K562 (cell line): ENCODE results near the gene MOSPD3. TPM values are rescaled to one million over a fixed set of nuclear protein-coding genes. Genes with fewer than 3 reads are reported as not detected.
A peak's percentile ranks its signal among the peaks of the same experiment; 100 is the strongest.

Experiments
- ARID1B ChIP-seq: fragments of 450-650 bp; IDR thresholded peaks from 2 replicates; pipeline ENCODE4 v1.6.1; 2016; ENCODE audit warnings: antibody characterized with exemption, mild to moderate bottlenecking, inconsistent platforms
- DACH1 ChIP-seq: fragments of 450-650 bp; IDR thresholded peaks from 2 replicates; pipeline ENCODE4 v1.6.1; 2018; ENCODE audit not compliant: partially characterized antibody
- DPF2 ChIP-seq: fragments of 450-650 bp; IDR thresholded peaks from 2 replicates; pipeline ENCODE4 v1.6.1; 2016
- GTF2F1 ChIP-seq: IDR thresholded peaks from 2 replicates; pipeline ENCODE4 v1.6.1; 2011; ENCODE audit warnings: low read depth, low read length, improper control_type of control experiment
- HBP1 ChIP-seq: fragments of 450-650 bp; formaldehyde crosslinking; IDR thresholded peaks from 2 replicates; pipeline ENCODE4 v1.4.0; 2022; ENCODE audit warnings: missing genetic modification characterization
- HDAC8 ChIP-seq: fragments of 450-650 bp; IDR thresholded peaks from 2 replicates; pipeline ENCODE4 v1.6.1; 2016; ENCODE audit warnings: mild to moderate bottlenecking, missing genetic modification characterization, moderate library complexity, missing compliant biosample characterization
- KDM2B ChIP-seq: fragments of 250-450 bp; sonication (Bioruptor Pico); IDR thresholded peaks from 2 replicates; pipeline ENCODE4 v1.8.0; 2021; ENCODE audit warnings: mild to moderate bottlenecking, moderate library complexity
- MAX ChIP-seq: sonication (generic); formaldehyde crosslinking; IDR thresholded peaks from 2 replicates; pipeline ENCODE4 v1.9.0; 2022; ENCODE audit warnings: mild to moderate bottlenecking, missing genetic modification reagents
- NCOR1 ChIP-seq: fragments of 450-650 bp; IDR thresholded peaks from 2 replicates; pipeline ENCODE4 v1.6.1; 2016; ENCODE audit warnings: mild to moderate bottlenecking, moderate library complexity
- POLR2A ChIP-seq: fragments of 450-650 bp; conservative IDR thresholded peaks from 2 replicates; pipeline ENCODE4 v1.6.1; 2016
- PRMT5 ChIP-seq: sonication (generic); formaldehyde crosslinking; IDR thresholded peaks from 2 replicates; pipeline ENCODE4 v1.5.0; 2020; ENCODE audit warnings: missing genetic modification reagents
- PURB ChIP-seq: sonication (generic); formaldehyde crosslinking; IDR thresholded peaks from 2 replicates; pipeline ENCODE4 v1.9.0; 2021; ENCODE audit warnings: low read depth, mild to moderate bottlenecking, missing genetic modification reagents
- SP1 ChIP-seq: sonication (generic); formaldehyde crosslinking; IDR thresholded peaks from 2 replicates; pipeline ENCODE4 v1.8.1; 2022; ENCODE audit warnings: mild to moderate bottlenecking, missing genetic modification reagents
- TAF7 ChIP-seq: fragments of 450-650 bp; IDR thresholded peaks from 2 replicates; pipeline ENCODE4 v1.6.1; 2016; ENCODE audit warnings: missing genetic modification characterization, missing compliant biosample characterization
- THAP12 ChIP-seq: fragments of 250-450 bp; sonication (Bioruptor Pico); IDR thresholded peaks from 2 replicates; pipeline ENCODE4 v1.9.0; 2021; ENCODE audit warnings: mild to moderate bottlenecking, inconsistent platforms
- THRB ChIP-seq: fragments of 450-650 bp; formaldehyde crosslinking; conservative IDR thresholded peaks from 2 replicates; pipeline ENCODE4 v1.4.0; 2022; ENCODE audit warnings: mild to moderate bottlenecking, missing genetic modification characterization
- YY1 ChIP-seq, 3 experiments: IDR thresholded peaks; 2 replicates each; pipeline ENCODE4 v1.6.1; 2011; ENCODE audit warnings: low read length in 2 of 3, mild to moderate bottlenecking in 2 of 3, moderate library complexity in 2 of 3, borderline replicate concordance in 1 of 3, control low read depth in 1 of 3, low read depth in 1 of 3; ENCODE audit not compliant: insufficient read depth in 3 of 3, insufficient replicate concordance in 2 of 3, control insufficient read depth in 1 of 3, insufficient read length in 1 of 3; ENCODE audit errors: extremely low read depth in 1 of 3
- ZBTB9 ChIP-seq: fragments of 450-650 bp; formaldehyde crosslinking; IDR thresholded peaks from 2 replicates; pipeline ENCODE4 v1.4.0; 2020; ENCODE audit warnings: mild to moderate bottlenecking, moderate library complexity
- ZNF217 ChIP-seq: sonication (generic); formaldehyde crosslinking; IDR thresholded peaks from 2 replicates; pipeline ENCODE4 v1.8.0; 2022; ENCODE audit warnings: mild to moderate bottlenecking, missing genetic modification reagents
- ZNF76 ChIP-seq: fragments of 250-450 bp; sonication (Bioruptor Pico); IDR thresholded peaks from 2 replicates; pipeline ENCODE4 v1.4.0; 2020; ENCODE audit warnings: mild to moderate bottlenecking, moderate library complexity, borderline replicate concordance
- polyA plus RNA-seq, 8 experiments: library from polyadenylated mRNA; depleted of rRNA in 4 of 8; stranded (reverse) in 5 of 8; unstranded in 3 of 8; fragments of >200 nt; fragmentation: Nextera tagmentation in 2 of 8; fragmentation: Illumina TruSeq in 1 of 8; extraction: Ambion mirVana in 2 of 8; extraction: Trizol in 1 of 8; gene quantifications; 2 replicates each; pipeline versions ENCODE4 v1.2.1 to v1.2.3, GENCODE V29; 2011 to 2014; ENCODE audit warnings: inconsistent platforms in 1 of 8, missing spikeins in 1 of 8
- total RNA-seq, 7 experiments: library from RNA; depleted of rRNA in 6 of 7; stranded (reverse); fragments of >200 nt in 6 of 7; fragmentation: Illumina TruSeq in 2 of 7; extraction: Trizol in 2 of 7; gene quantifications; 2 replicates each; pipeline versions ENCODE4 v1.2.1 to v1.2.3, GENCODE V29; 2011 to 2021; ENCODE audit warnings: low replicate concordance in 1 of 7

The MOSPD3 gene
- total and polyA plus RNA-seq, 9 of the 15 experiments (the other 6 are each of a cell fraction or from before 2014, with no cell fraction given): 1.4 to 32.1 (median 7.3) TPM

- peak; percentile 42 to 80 (median 67) for TF ChIP-seq YY1 (IDR thresholded peaks at IDR 0.05; ENCODE audit: borderline replicate concordance in 1 of 3, control insufficient read depth in 1 of 3, extremely low read depth in 1 of 3, insufficient read depth in 3 of 3, insufficient read length in 1 of 3, insufficient replicate concordance in 2 of 3, low read depth in 1 of 3, low read length in 2 of 3)
- peak; percentile 96 for TF ChIP-seq THAP12
- TF ChIP-seq PURB (CRISPR knock-in tag): no peak
- peak; percentile 98 for TF ChIP-seq SP1
- TF ChIP-seq TAF7 (tag): peak; percentile 95
- TF ChIP-seq NCOR1: no peak
- peak; percentile 10; the same call in 1 of the 2 replicates for TF ChIP-seq DPF2
- TF ChIP-seq PRMT5 (CRISPR knock-in tag): 0 out of 2 replicates have a peak, but pooled peaks have one; percentile 22
- peak; percentile 66; the same call in 1 of the 2 replicates for TF ChIP-seq ZNF76 (CRISPR knock-in tag)
- TF ChIP-seq DACH1: peak; percentile 51
- TF ChIP-seq GTF2F1: peak; percentile 27; the same call in 1 of the 2 replicates
- peak; percentile 6; the same call in 1 of the 2 replicates for TF ChIP-seq KDM2B (CRISPR knock-in tag)
- TF ChIP-seq HBP1: peak; percentile 70; the same call in 1 of the 2 replicates
- peak; percentile 83; the same call in 1 of the 2 replicates for TF ChIP-seq ZBTB9
- TF ChIP-seq ZNF217 (CRISPR knock-in tag): no peak
- TF ChIP-seq ARID1B: peak; percentile 57; the same call in 1 of the 2 replicates
- peak; percentile 62; the same call in 1 of the 2 replicates for TF ChIP-seq MAX (CRISPR knock-in tag)
- TF ChIP-seq POLR2A: peak; percentile 99
- TF ChIP-seq HDAC8 (tag): 0 out of 2 replicates have a peak, but pooled peaks have one; percentile 30
- 0 out of 2 replicates have a peak, but pooled peaks have one; percentile 13 for TF ChIP-seq THRB (CRISPR knock-in tag)
These were observed 26.7 kb upstream of the MOSPD3 start, which contains the start of gene LRCH4 (continued) for GRCh38 chr7:100585511-100586265.
